Measurements from ENCODE around the gene ERICH6.

DNA sequence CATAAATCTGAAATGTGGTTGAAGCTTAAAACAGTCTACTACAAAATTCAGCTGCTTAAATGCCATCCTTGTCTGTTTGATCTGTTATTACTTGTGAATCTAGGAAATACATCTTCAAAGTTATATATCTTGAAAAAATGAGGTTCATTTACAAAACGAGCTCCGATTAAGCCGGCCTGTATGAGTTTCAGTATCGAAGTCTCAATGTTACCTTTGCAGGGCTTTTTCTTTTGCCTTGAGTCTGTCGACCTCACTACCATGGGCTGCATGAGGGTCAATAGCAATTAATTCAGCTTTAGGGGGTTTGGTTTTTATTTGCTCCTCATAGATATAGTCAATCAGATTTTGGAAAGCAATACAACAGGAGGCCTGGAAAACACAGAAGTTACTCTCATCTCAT lies 23.2 kb downstream of the ERICH6 start:
- TF ChIP-seq REST (IDR thresholded peaks at IDR 0.05; ENCODE audit: unreplicated experiment) (no peak), CREB1 (CRISPR knock-in tag; IDR thresholded peaks at IDR 0.05; ENCODE audit: low read depth) (no peak), EZH2 (IDR thresholded peaks at IDR 0.05; ENCODE audit: low read depth, unreplicated experiment) (no peak), POLR2AphosphoS5 (IDR thresholded peaks at IDR 0.05; ENCODE audit: low read depth) (no peak), EZH2phosphoT487 (IDR thresholded peaks at IDR 0.05; ENCODE audit: unreplicated experiment) (no peak), ZNF331 (CRISPR knock-in tag; IDR thresholded peaks at IDR 0.05; ENCODE audit: low read depth) (no peak), STAT1 (IDR thresholded peaks at IDR 0.05; ENCODE audit: unreplicated experiment) (no peak), JUNB (IDR thresholded peaks at IDR 0.05; ENCODE audit: unreplicated experiment) (no peak), ZNF114 (CRISPR knock-in tag; IDR thresholded peaks at IDR 0.05) (no peak)
- TF ChIP-seq, protein P1, sequence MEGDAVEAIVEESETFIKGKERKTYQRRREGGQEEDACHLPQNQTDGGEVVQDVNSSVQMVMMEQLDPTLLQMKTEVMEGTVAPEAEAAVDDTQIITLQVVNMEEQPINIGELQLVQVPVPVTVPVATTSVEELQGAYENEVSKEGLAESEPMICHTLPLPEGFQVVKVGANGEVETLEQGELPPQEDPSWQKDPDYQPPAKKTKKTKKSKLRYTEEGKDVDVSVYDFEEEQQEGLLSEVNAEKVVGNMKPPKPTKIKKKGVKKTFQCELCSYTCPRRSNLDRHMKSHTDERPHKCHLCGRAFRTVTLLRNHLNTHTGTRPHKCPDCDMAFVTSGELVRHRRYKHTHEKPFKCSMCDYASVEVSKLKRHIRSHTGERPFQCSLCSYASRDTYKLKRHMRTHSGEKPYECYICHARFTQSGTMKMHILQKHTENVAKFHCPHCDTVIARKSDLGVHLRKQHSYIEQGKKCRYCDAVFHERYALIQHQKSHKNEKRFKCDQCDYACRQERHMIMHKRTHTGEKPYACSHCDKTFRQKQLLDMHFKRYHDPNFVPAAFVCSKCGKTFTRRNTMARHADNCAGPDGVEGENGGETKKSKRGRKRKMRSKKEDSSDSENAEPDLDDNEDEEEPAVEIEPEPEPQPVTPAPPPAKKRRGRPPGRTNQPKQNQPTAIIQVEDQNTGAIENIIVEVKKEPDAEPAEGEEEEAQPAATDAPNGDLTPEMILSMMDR (conservative IDR thresholded peaks at IDR 0.05; ENCODE audit: low read depth in 2 of 2): no peak
- TF ChIP-seq, protein P2, sequence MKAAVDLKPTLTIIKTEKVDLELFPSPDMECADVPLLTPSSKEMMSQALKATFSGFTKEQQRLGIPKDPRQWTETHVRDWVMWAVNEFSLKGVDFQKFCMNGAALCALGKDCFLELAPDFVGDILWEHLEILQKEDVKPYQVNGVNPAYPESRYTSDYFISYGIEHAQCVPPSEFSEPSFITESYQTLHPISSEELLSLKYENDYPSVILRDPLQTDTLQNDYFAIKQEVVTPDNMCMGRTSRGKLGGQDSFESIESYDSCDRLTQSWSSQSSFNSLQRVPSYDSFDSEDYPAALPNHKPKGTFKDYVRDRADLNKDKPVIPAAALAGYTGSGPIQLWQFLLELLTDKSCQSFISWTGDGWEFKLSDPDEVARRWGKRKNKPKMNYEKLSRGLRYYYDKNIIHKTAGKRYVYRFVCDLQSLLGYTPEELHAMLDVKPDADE (IDR thresholded peaks at IDR 0.05): no peak
- TF ChIP-seq, protein P3, sequence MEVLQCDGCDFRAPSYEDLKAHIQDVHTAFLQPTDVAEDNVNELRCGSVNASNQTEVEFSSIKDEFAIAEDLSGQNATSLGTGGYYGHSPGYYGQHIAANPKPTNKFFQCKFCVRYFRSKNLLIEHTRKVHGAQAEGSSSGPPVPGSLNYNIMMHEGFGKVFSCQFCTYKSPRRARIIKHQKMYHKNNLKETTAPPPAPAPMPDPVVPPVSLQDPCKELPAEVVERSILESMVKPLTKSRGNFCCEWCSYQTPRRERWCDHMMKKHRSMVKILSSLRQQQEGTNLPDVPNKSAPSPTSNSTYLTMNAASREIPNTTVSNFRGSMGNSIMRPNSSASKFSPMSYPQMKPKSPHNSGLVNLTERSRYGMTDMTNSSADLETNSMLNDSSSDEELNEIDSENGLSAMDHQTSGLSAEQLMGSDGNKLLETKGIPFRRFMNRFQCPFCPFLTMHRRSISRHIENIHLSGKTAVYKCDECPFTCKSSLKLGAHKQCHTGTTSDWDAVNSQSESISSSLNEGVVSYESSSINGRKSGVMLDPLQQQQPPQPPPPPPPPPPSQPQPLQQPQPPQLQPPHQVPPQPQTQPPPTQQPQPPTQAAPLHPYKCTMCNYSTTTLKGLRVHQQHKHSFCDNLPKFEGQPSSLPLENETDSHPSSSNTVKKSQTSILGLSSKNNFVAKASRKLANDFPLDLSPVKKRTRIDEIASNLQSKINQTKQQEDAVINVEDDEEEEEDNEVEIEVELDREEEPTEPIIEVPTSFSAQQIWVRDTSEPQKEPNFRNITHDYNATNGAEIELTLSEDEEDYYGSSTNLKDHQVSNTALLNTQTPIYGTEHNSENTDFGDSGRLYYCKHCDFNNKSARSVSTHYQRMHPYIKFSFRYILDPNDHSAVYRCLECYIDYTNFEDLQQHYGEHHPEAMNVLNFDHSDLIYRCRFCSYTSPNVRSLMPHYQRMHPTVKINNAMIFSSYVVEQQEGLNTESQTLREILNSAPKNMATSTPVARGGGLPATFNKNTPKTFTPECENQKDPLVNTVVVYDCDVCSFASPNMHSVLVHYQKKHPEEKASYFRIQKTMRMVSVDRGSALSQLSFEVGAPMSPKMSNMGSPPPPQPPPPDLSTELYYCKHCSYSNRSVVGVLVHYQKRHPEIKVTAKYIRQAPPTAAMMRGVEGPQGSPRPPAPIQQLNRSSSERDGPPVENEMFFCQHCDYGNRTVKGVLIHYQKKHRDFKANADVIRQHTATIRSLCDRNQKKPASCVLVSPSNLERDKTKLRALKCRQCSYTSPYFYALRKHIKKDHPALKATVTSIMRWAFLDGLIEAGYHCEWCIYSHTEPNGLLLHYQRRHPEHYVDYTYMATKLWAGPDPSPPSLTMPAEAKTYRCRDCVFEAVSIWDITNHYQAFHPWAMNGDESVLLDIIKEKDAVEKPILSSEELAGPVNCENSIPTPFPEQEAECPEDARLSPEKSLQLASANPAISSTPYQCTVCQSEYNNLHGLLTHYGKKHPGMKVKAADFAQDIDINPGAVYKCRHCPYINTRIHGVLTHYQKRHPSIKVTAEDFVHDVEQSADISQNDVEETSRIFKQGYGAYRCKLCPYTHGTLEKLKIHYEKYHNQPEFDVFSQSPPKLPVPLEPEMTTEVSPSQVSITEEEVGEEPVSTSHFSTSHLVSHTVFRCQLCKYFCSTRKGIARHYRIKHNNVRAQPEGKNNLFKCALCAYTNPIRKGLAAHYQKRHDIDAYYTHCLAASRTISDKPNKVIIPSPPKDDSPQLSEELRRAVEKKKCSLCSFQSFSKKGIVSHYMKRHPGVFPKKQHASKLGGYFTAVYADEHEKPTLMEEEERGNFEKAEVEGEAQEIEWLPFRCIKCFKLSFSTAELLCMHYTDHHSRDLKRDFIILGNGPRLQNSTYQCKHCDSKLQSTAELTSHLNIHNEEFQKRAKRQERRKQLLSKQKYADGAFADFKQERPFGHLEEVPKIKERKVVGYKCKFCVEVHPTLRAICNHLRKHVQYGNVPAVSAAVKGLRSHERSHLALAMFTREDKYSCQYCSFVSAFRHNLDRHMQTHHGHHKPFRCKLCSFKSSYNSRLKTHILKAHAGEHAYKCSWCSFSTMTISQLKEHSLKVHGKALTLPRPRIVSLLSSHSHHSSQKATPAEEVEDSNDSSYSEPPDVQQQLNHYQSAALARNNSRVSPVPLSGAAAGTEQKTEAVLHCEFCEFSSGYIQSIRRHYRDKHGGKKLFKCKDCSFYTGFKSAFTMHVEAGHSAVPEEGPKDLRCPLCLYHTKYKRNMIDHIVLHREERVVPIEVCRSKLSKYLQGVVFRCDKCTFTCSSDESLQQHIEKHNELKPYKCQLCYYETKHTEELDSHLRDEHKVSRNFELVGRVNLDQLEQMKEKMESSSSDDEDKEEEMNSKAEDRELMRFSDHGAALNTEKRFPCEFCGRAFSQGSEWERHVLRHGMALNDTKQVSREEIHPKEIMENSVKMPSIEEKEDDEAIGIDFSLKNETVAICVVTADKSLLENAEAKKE (CRISPR knock-in tag; IDR thresholded peaks at IDR 0.05): no peak
